Upper lobe of left lung (tissue), 4 donors: Measurements from ENCODE around the gene HESX1.

Source experiments
- POLR2AphosphoS5 ChIP-seq, 2 donors: sonication (generic); formaldehyde crosslinking; IDR thresholded peaks; one replicate each; pipeline ENCODE4 v1.5.1; 2017; ENCODE audit warnings: antibody characterized with exemption in 2 of 2
- TF ChIP-seq, protein P1 (sequence below), 6 experiments: fragments of 450-650 bp in 4 of 6; fragments of 200-600 bp in 2 of 6; sonication (generic) in 2 of 6; IDR thresholded peaks; one replicate each; pipeline ENCODE4 v1.5.1; 2016 to 2019; ENCODE audit warnings: antibody characterized with exemption in 6 of 6

GRCh38 chr3:57221883-57222282 is 22.1 kb upstream of the HESX1 start:
- TF ChIP-seq, protein P1, sequence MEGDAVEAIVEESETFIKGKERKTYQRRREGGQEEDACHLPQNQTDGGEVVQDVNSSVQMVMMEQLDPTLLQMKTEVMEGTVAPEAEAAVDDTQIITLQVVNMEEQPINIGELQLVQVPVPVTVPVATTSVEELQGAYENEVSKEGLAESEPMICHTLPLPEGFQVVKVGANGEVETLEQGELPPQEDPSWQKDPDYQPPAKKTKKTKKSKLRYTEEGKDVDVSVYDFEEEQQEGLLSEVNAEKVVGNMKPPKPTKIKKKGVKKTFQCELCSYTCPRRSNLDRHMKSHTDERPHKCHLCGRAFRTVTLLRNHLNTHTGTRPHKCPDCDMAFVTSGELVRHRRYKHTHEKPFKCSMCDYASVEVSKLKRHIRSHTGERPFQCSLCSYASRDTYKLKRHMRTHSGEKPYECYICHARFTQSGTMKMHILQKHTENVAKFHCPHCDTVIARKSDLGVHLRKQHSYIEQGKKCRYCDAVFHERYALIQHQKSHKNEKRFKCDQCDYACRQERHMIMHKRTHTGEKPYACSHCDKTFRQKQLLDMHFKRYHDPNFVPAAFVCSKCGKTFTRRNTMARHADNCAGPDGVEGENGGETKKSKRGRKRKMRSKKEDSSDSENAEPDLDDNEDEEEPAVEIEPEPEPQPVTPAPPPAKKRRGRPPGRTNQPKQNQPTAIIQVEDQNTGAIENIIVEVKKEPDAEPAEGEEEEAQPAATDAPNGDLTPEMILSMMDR (IDR thresholded peaks at IDR 0.05), result no peak
- no peak for TF ChIP-seq POLR2AphosphoS5 (IDR thresholded peaks at IDR 0.05)
